GM12892 (cell line): ENCODE data around the gene FAM187B.

Source experiments
- POLR2A ChIP-seq: IDR thresholded peaks from 2 replicates; pipeline ENCODE4 v1.6.1; 2011; ENCODE audit warnings: low read depth, low read length, control low read depth
- POLR2AphosphoS5 ChIP-seq: IDR thresholded peaks from 2 replicates; pipeline ENCODE4 v1.6.1; 2011; ENCODE audit warnings: low read depth, low read length, control low read depth
- TAF1 ChIP-seq: IDR thresholded peaks from 2 replicates; pipeline ENCODE4 v1.6.1; 2011; ENCODE audit warnings: low read depth, mild to moderate bottlenecking, control low read depth, low read length, borderline replicate concordance

DNA sequence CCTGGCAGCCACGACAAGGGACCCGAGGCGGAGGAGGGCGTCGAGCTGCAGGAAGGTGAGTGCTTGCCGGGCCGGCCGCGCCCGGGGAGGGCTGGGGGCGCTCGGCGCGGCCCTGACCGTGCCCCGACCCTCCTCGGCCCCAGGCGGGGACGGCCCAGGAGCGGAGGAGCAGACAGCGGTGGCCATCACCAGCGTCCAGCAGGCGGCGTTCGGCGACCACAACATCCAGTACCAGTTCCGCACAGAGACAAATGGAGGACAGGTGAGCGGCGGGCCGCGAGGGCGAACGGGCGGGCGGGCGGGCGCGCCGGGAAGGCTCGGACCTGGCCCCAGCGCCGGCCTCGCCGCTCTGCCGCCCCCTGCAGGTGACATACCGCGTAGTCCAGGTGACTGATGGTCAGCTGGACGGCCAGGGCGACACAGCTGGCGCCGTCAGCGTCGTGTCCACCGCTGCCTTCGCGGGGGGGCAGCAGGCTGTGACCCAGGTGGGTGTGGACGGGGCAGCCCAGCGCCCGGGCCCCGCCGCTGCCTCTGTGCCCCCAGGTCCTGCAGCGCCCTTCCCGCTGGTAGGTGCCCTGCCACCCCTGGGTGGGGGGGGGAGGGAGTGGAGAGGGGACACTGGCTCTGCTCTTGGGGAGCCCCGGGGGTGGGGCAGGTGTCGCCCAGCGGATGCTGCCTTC is 41.0 kb upstream of the FAM187B start:
- TF ChIP-seq POLR2AphosphoS5: no peak
- TF ChIP-seq POLR2A: no peak
- TF ChIP-seq TAF1: no peak
